ENCODE measurements around the gene INTS14.

DNA sequence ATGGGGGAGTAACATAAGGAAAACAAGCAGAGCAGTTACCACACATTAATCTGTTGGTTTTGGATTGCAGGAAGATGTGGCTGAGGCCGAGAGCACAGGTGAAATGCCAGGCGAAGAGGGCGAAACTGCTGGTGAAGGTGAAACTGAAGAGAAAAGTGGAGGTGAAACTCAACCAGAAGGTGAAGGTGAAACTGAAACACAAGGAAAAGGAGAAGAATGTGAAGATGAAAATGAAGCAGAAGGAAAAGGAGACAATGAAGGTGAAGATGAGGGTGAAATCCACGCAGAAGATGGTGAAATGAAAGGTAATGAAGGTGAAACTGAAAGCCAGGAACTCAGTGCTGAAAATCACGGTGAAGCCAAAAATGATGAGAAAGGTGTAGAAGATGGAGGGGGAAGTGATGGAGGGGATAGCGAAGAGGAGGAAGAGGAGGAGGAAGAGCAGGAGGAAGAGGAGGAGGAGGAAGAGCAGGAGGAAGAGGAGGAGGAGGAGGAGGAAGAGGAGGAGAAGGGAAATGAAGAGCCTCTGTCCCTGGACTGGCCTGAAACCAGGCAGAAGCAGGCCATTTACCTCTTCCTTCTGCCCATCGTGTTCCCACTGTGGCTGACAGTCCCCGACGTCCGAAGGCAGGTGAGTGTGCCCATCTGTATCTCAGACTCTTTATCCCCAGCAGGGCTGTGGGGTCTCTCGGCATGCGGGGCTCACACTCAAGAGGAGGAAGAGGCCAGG, 39.5 kb upstream of the INTS14 start:
- TF ChIP-seq EZH2 (IDR thresholded peaks at IDR 0.05; ENCODE audit: low read length, unreplicated experiment) (no peak), EZH2phosphoT487 (IDR thresholded peaks at IDR 0.05; ENCODE audit: borderline replicate concordance, low read length) (no peak)
- TF ChIP-seq, protein P1, sequence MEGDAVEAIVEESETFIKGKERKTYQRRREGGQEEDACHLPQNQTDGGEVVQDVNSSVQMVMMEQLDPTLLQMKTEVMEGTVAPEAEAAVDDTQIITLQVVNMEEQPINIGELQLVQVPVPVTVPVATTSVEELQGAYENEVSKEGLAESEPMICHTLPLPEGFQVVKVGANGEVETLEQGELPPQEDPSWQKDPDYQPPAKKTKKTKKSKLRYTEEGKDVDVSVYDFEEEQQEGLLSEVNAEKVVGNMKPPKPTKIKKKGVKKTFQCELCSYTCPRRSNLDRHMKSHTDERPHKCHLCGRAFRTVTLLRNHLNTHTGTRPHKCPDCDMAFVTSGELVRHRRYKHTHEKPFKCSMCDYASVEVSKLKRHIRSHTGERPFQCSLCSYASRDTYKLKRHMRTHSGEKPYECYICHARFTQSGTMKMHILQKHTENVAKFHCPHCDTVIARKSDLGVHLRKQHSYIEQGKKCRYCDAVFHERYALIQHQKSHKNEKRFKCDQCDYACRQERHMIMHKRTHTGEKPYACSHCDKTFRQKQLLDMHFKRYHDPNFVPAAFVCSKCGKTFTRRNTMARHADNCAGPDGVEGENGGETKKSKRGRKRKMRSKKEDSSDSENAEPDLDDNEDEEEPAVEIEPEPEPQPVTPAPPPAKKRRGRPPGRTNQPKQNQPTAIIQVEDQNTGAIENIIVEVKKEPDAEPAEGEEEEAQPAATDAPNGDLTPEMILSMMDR (conservative IDR thresholded peaks at IDR 0.05; ENCODE audit: low read depth, low read length), result no peak

All from PC-3 (cell line).